SK-N-MC (cell line): ENCODE measurements around the gene KCNMA1.
"Not testable (repeated sequence)": the region's sequence is repeated elsewhere in the genome, so short reads cannot be mapped to it uniquely, and the experiment has no call there.

ENCODE experiments used
- DNase-seq: peaks from one replicate; pipeline ENCODE4 v3.0.0-alpha.2; 2011; ENCODE audit warnings: low read depth, low spot score
- H3K27ac ChIP-seq: fragments of 200-600 bp; sonication (generic); 2 replicates; pipeline ENCODE4 v1.5.1; 2016; ENCODE audit warnings: mixed run types
- H3K36me3 ChIP-seq: fragments of 200-600 bp; sonication (generic); 2 replicates; pipeline ENCODE4 v1.6.1; 2017; ENCODE audit warnings: antibody characterized with exemption, low read length, mixed read lengths; ENCODE audit not compliant: insufficient read depth
- H3K4me3 ChIP-seq: fragments of 200-600 bp; sonication (generic); 2 replicates; pipeline ENCODE4 v1.5.1; 2016
- H3K9ac ChIP-seq: fragments of 200-600 bp; sonication (generic); 2 replicates; pipeline ENCODE4 v1.8.0; 2017; ENCODE audit warnings: mixed run types, mixed read lengths; ENCODE audit not compliant: insufficient read length
- H3K9me3 ChIP-seq: fragments of 200-600 bp; sonication (generic); 2 replicates; pipeline ENCODE4 v1.6.1; 2017; ENCODE audit warnings: low read depth, mild to moderate bottlenecking, antibody characterized with exemption, low read length, moderate library complexity, mixed read lengths
- EZH2 ChIP-seq: fragments of 200-600 bp; sonication (generic); IDR thresholded peaks from one replicate; pipeline ENCODE4 v1.6.1; 2017; ENCODE audit warnings: antibody characterized with exemption
- FOXP2 ChIP-seq: optimal IDR thresholded peaks from 2 replicates; pipeline ENCODE3; 2011; ENCODE audit warnings: mild to moderate bottlenecking, moderate library complexity; ENCODE audit not compliant: insufficient read depth; ENCODE audit errors: extremely low read length, control extremely low read depth
- POLR2AphosphoS5 ChIP-seq: IDR thresholded peaks from 2 replicates; pipeline ENCODE4 v1.6.1; 2012; ENCODE audit warnings: mild to moderate bottlenecking, low read depth, low read length, borderline replicate concordance

KCNMA1 gene

DNA sequence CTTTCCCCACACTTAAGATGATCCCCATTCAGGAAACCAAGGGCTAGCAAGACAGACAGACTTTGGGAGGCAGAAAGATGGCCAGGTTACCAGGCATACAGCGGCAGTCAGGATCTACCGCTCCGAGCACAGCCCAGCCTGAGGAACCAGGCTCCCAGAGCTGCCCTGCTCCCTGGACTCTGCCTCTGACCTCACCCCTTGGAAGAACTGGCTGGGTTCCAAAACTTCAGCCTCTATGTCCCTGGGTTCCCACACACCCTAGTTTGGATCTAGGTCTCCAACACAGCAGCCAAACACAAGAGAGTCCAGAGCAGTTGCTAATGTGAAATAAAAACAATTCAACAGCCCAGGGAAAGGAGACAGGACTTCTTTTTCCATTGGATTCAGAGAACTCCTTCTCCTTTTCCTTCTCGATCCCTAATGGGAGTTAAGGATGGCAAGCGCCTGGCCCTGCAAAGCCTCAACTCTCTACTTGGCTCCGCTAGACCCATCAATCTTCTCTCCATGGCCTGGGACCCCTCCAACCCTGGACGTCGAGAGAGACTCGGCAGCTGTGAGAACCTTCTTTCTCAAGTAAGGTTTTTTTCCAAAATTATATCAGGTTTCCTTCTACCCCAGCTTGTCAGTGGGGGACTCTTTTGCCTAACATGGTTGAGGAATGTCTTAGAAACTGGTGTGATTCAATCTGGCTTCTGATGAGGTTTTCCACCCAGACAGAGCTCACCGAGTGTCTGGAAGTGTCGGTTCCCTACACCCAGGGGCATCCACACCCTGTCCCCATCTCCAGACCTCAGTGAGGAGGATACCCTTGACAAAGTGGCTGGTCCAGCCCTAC lies 219.6 kb downstream of the KCNMA1 start:
- Histone ChIP-seq H3K4me3 (no peak overlapping the region), H3K9me3 (no peaks in the 10 kb centered on the region), H3K36me3 (no peaks in the 10 kb centered on the region), H3K9ac (no peak overlapping the region), H3K27ac (no peak overlapping the region)
- no peak for DNase-seq
- no peak for TF ChIP-seq FOXP2
- TF ChIP-seq POLR2AphosphoS5: no peak
- no peak for TF ChIP-seq EZH2

GRCh38 chr10:77417359-77417758 lies 220.2 kb downstream of the KCNMA1 start:
- DNase-seq: no peak
- TF ChIP-seq FOXP2 (no peak), POLR2AphosphoS5 (no peak), EZH2 (no peak)
- Histone ChIP-seq H3K9ac (no peak overlapping the region), H3K4me3 (no peak overlapping the region), H3K27ac (no peak overlapping the region), H3K9me3 (no peaks in the 10 kb centered on the region), H3K36me3 (no peaks in the 10 kb centered on the region)

- Histone ChIP-seq H3K9ac (no peak overlapping the region), H3K9me3 (no peaks in the 10 kb centered on the region), H3K36me3 (no peaks in the 10 kb centered on the region), H3K27ac (no peak overlapping the region), H3K4me3 (no peak overlapping the region)
- no peak for TF ChIP-seq POLR2AphosphoS5
- no peak for TF ChIP-seq EZH2
- no peak for TF ChIP-seq FOXP2
- DNase-seq: no peak
These were observed 221.1 kb downstream of the KCNMA1 start for GRCh38 chr10:77416311-77417135.

DNA sequence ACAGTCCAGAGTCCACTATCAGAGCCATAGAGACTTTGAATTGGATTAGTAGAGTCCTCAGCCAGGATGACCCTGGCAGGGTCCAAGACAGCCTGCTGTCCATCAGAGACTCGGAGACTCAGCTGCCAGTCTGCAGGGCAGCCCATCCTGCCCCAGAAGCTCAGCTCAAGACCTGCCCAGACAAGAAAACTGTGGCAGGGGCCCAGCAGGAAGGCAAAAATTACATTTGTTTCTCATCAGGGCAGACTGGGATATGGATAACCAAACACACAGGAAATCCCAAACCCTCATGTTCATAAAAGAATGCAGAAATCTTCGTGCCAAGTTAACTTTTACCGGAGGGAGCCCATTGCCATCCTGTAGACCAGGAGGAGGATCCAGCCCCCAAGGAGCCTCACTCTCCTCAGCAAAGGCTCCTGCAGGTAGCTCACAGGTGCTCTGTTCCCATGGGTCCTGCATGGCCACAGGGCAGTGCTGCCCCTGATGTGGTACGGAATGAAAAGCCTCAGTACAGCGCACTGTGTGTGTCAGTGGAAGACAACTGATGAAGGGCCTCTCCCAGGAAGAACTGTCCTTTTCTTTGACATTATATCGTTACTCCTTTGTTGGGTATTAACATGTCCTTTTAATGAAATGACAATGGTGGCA lies 222.2 kb downstream of the KCNMA1 start:
- TF ChIP-seq EZH2: no peak
- no peak for TF ChIP-seq POLR2AphosphoS5
- no peak for TF ChIP-seq FOXP2
- Histone ChIP-seq H3K4me3 (no peak overlapping the region), H3K27ac (no peak overlapping the region), H3K9me3 (no peaks in the 10 kb centered on the region), H3K9ac (no peak overlapping the region), H3K36me3 (no peaks in the 10 kb centered on the region)
- DNase-seq: no peak

DNA sequence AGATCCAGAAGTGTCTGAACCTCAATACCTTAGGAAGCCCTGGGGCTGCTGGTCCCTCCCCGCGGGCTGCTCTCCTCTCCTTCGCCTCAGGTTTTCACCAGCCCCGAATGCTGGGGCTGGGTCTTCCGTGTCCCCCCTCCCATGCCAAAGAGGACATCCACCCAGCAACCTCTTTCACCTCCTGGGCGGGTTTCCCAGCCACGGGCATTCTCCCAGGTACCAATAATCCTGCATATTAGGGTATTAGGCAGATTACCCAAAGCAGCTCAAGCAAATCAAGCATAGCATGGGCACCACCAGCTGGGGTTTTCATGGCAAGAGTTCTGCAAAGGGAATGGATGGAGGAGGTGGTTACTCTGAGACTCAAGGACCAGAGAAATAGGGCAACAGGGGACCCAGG lies 224.4 kb downstream of the KCNMA1 start:
- no peaks in the 10 kb centered on the region for H3K9me3 ChIP-seq
- TF ChIP-seq FOXP2 (no peak), POLR2AphosphoS5 (no peak), EZH2 (no peak)
- H3K9ac ChIP-seq: no peak overlapping the region
- no peak overlapping the region for H3K4me3 ChIP-seq
- no peaks in the 10 kb centered on the region for H3K36me3 ChIP-seq
- no peak overlapping the region for H3K27ac ChIP-seq
- DNase-seq: no peak

GRCh38 chr10:77412573-77413133 lies 225.0 kb downstream of the KCNMA1 start:
- DNase-seq, H3K9ac ChIP-seq, H3K27ac ChIP-seq, H3K9me3 ChIP-seq, H3K36me3 ChIP-seq, H3K4me3 ChIP-seq: not testable (repeated sequence)

- DNase-seq: no peak
- TF ChIP-seq FOXP2 (no peak), POLR2AphosphoS5 (no peak), EZH2 (no peak)
- Histone ChIP-seq H3K9me3 (no peaks in the 10 kb centered on the region), H3K4me3 (no peak overlapping the region), H3K36me3 (no peaks in the 10 kb centered on the region), H3K27ac (no peak overlapping the region), H3K9ac (no peak overlapping the region)
These were observed 225.8 kb downstream of the KCNMA1 start for GRCh38 chr10:77411805-77412204.

DNA sequence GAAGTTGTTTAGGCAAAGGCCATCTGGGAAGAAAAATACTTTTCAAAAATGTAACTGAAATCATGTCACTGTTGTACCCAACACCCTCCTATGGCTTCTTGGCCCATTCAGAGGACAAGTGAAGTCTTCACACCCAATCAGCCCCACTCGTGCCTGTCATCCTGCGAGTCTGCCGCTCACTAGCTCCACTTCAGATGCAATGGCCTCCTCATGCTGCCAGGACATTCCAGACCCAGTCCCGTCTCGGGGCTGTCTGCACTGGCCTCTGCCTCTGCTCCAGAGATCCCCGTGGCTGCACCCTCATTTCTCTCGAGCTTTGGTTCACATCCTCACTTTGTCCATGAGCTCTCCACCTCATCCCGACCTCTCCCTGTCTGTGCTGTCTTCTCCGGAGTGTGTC lies 227.1 kb downstream of the KCNMA1 start:
- DNase-seq: no peak
- H3K9me3 ChIP-seq: no peaks in the 10 kb centered on the region
- no peak overlapping the region for H3K27ac ChIP-seq
- H3K36me3 ChIP-seq: no peaks in the 10 kb centered on the region
- TF ChIP-seq EZH2: no peak
- no peak overlapping the region for H3K4me3 ChIP-seq
- H3K9ac ChIP-seq: no peak overlapping the region
